HG02798 (cell line): ENCODE data around the gene PTPRK.
"Not testable (repeated sequence)": the region's sequence is repeated elsewhere in the genome, so short reads cannot be mapped to it uniquely, and the experiment has no call there.

Experiments used
- ATAC-seq: cut with Tn5 transposase; IDR thresholded peaks from one replicate; pipeline ENCODE4 v1.9.1; 2021; ENCODE audit warnings: mild to moderate bottlenecking; ENCODE audit not compliant: unreplicated experiment, poor library complexity

PTPRK gene

DNA sequence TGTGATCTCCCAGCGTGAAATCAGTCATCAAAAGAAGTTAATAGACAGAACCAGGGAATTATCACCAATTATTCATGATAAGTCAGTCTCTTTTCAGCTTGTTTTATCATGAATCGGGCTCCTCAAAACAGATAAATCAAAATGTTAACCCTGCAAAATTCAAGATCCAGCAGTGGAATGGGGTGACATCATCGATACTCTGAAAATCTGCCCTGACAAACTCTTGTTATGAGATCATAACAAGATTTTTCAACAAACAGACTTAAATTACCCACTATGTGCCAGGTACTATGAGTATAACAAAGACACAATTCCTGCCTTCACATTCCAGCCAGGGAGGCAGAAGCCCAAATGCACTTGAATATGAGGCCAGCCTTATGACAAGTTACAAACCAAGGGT lies 64.4 kb downstream of the PTPRK start:
- ATAC-seq = no peak

DNA sequence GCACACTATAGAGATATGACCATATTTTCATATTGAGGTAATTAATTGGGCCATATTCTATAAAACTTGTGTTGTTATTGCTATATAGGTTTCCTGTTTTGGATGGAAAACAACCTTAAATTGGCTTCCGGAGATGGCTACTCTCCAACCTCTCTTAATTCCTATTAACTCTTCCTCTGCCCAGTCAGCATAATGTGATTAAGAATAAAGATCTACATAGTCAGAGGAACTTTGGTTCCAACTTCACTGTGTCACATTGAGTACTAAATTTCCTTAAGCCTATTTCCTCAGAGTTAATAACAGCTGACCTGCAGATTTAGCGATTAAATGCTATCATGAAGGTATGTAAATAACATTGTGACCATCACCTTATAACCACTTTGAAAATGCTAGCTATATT lies 67.7 kb downstream of the PTPRK start:
- ATAC-seq = no peak

DNA sequence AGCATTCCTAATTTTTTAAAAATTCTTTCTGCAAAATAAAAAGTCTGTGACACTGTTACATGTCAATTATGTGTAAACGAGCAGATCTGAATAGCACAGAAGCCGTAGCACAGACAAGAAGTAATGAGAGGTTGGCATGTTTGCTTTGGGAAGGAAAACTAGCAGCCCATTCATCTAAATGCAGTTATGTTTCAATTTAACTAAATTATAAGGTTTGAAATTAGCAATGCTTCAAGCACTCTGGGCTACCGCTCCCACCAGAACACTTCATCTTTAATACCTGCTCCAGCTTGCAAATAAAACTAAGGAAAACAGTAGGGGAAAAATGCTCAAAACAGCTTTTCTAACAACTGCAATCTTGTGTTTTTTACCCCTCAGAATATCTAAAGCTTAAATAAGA lies 73.9 kb downstream of the PTPRK start:
- ATAC-seq = no peak

DNA sequence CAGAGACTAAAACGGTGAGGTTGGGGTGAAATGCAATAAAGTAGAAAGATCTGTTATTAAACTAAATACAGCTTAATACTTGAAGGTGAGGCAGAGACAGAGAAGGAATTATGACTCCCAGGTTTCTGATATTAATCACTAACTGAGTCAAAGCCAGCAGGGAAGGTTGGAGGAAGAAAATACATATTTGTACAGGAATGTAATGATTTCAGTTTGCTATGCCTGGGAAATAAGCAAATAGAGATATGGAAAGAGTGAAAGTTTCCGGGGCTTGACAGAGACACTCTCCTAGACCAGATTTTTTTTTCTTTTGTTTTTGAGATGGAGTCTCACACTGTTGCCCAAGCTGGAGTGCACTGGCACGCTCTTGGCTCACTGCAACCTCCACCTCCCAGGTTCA lies 76.8 kb downstream of the PTPRK start:
- no peak for ATAC-seq

DNA sequence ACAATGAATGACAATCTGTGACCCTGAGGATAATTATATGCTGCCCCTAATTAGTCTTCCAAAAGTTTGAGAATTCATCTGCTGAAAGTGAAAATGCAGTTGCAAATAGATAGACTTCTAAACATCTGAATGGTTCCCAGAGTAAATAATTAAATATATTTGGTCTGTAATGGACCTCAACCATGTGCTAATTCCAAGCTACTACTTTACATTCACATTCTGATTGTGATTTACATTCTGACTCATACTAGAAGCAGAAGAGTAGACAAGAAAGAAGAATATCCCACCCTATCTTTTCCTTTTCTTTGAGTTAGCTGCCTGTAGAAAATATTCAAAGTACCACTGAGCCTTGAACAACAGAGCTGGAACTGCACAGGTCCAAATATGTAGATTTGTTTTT lies 80.8 kb downstream of the PTPRK start:
- no peak for ATAC-seq

DNA sequence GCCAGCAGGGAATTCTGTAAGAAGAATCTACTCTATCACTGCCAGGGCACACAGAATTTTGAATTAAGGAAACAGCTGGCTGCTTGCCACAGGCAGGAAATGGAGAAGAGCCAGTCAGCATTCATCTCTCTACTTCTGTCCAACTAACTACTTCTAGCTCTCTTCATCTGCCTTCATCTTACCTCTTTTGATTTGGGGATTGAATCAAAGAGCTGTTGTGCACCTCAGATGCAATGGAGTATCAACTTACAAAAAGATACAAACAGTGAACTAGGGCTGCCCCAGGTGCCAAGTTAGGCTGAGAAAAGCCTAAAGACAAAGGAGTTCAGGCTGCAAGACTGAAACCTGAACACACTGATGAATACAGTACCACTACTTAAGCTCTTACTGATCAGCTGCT lies 82.0 kb downstream of the PTPRK start:
- ATAC-seq = no peak

DNA sequence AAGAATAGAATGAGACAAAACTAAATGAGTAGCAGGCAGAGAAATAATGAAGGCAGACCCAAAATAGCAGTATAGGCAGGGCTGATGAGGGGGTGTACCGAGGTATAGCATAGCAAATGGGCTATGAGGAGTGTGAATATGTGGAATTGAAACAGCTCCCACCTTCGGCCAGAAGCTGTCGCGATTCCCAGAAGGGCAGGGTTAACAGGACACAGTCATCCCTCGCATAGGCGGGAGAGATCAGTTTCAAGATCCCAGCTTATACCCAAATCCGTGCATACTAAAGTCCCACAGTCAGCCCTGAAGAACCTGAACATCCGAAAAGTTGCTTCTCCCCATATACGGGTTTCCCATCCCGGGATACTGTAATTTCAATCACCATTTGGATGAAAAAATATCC lies 82.7 kb downstream of the PTPRK start:
- ATAC-seq = no peak

DNA sequence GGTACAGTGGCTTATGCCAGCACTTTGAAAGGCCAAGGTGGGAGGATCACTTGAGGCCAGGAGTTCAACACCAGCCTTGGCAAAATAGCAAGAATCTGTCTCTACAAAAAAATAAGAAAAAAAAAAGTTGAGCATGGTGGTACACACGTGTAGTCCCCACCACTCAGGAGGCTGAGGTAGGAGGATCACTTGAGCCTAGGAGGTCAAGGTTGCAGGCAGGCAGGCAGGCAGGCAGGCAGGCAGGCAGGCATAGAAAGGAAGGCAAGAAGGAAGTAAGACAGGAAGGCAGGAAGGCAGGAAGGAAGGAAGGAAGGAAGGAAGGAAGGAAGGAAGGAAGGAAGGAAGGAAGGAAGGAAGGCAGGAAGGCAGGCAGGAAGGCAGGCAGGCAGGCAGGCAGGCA lies 85.6 kb downstream of the PTPRK start:
- ATAC-seq = not testable (repeated sequence)

DNA sequence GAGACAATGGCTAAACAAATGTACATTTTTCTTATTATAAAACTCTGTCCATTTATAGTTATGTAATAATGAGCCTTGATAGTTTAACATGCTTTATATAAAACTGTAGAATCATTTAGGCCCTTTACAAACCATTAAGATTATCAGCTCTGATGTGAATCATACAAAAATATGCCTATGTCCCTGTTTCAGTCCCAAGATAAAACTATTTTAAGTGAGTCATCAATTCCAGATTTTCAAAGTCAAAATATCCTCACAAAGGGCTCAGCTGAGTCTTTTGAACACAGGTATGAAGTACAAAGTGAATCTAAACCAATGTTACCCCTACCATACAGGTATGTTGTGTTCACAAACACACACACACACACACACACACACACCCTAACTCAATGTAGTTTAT lies 88.0 kb downstream of the PTPRK start:
- no peak for ATAC-seq

DNA sequence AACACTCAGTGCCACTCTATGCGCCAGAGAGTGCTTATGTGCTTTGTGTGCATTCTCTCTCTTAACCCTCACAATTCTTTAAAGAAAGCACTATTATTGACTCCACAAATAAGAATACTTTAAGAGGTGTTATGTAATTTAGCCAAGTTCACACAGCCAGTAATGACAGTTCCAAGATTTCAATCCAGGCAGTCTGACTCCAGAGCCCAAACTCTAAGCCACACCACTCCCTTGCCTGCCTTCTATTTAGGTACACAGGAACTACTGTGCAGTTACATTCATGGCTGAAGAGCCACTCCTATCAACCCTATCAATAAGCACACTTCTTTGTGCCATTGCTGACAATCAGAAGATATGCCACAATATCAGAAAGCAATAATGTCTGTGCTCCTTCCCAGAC lies 93.3 kb downstream of the PTPRK start:
- ATAC-seq = no peak

DNA sequence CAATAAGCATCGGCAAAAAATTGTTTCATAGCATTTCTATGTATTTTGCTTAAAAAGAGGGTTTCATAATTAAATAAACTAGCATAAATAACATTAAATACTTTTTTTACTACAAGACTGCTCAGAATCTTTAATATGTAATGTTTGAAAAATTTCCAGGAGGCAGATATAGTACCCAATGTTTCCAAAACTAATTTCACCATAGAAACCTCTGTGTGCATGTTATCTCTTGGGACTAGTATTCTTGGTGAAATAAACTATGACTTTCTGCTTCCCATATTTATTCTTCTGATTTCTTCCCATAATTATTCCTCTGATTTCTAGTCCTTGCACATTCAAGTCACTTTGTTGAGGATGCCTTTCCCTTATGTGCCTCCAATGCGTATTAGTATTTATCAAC lies 94.5 kb downstream of the PTPRK start:
- no peak for ATAC-seq

DNA sequence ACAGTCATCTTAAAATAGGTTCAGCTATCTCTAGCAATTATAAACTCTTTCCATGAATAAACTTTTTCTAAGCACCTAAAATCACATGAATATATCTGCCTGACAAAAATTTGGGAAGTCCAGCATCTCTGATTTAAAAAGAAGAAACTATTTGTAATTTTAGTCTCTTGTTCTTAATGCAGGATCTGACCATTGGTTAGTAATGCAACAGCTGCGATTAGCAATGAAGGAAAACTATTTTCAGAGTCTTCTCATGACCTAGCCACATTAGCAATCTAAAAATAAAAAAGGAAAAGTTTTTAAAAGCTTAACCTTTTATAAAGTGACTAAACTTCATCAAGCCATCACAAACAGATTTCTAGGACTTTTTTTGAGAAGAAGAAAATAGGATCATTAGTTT lies 97.5 kb downstream of the PTPRK start:
- ATAC-seq = no peak

DNA sequence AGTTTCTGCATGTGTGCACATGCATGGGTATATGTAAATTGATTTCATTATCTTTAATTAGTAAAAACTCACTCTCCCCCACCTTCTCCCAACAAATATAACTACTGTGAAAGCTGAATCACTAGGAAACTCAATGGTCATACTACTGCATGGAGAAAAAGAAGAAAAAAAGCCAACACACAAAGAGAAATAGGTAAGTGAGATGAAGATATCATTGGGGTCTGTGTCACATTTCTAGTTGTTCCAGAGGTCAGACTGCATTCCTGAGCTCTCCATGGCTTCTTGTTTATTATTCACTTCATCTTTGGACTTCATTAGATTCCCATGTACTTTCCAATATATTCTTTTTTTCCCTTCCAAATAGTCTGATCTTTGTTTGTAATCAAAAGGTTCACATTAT lies 98.2 kb downstream of the PTPRK start:
- no peak for ATAC-seq

DNA sequence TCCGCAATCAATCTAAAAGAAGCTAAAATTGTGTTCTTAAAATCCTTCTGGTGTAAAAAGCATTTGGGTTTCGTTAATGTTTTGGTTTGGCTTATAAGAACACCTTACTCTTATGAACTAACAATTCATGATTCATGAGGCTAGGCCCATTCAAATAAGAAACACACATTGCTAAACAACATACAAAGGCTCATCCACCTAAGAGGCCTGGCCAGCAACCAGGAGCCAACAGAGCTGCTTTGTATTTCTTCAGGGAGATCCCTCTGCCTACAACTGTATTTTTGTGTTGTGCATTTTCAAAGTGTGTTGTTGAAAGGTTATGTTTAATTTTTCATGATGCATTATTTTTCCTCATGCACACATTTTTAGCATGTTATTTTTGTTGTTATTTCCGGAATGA lies 98.6 kb downstream of the PTPRK start:
- no peak for ATAC-seq

DNA sequence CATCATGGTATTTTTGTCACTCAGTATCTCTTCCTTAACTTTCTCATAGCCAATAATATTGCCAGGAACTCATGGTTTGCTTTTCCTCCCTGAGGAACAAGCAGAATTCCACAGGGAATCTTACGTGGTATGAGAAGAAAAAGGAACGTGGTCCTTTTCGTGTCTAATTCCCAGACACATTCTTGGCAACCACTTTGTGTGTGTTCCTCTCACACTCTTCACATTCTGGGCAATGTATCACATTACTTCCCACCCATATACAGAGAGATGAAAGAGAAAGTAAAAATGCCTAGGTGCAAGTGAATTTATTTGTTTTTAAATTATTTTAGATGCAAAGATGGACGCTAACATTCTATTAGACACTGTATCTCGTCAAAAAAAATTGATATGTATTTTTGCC lies 102.7 kb downstream of the PTPRK start:
- ATAC-seq = no peak

DNA sequence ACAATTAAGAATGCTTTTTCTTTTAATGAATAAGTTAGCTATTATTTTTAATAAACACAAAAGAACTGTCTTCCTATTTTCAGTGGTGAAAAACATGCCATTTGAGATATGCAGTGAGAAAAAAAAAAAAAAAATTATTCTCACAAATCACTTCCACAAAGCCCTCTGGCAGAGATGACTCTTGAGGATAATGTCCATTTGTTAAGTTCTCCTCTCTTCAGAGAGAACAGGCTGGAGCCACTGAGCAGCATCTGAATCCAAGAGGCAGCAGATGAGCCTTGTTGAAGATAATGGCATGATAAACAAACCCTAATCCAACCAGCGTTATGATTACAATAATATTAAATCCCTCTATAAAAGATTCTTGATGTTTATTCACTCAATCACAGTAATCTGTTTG lies 105.0 kb downstream of the PTPRK start:
- ATAC-seq = no peak

DNA sequence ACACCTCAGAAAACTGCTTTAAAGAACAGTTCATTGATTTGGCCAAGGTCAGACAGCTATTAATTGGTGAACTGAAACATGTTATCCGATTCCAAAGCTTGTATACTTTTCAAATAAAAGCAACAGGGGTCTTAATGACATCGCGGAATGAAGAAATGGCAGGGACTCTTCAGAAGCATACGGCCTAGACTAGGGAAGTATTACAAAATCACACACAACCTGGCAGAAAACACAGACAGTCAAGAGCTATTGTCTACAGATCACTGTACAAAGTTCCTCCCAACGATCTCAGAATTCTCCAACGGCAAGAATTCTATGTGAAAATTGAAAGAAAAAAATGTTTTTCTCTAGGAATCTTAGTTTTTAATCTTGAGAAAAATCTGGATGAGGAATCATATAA lies 105.5 kb downstream of the PTPRK start:
- no peak for ATAC-seq

DNA sequence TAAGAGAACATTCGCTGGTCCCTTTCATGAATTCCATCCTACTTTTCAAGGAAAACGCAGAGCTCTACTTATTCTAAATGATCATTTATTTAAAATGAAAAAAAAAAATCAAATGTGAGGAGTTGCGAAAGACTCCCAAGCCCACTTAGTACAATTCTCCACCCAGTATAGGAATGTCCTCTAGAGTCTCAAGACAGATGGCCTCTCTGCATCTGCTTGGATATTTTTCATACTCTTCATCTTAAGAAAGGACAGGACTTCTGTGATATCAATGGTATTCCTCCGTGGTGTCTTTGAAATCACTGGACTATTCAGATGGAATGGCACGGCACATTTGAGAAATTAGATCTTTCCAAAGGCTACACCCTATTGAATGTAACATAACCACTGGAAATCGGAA lies 107.1 kb downstream of the PTPRK start:
- ATAC-seq = no peak

DNA sequence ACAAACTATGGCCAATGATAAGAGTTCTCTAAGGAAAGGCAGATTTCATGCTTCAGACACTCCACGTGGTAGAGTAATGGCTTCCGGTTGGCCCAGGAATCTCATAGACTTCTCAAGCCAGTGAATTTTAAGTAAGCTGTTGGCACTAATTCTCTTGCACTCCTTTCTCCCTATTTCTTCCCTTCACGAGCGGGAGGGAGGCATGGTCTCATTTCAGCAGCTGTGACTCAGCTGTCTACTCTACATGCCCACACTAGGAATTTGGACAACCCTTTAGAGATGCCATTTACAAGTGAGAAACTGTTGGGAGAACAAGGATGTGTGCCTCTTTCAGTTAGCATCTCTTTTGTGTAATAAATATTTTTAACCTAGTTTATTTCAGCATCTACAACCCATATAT lies 107.7 kb downstream of the PTPRK start:
- ATAC-seq = no peak

DNA sequence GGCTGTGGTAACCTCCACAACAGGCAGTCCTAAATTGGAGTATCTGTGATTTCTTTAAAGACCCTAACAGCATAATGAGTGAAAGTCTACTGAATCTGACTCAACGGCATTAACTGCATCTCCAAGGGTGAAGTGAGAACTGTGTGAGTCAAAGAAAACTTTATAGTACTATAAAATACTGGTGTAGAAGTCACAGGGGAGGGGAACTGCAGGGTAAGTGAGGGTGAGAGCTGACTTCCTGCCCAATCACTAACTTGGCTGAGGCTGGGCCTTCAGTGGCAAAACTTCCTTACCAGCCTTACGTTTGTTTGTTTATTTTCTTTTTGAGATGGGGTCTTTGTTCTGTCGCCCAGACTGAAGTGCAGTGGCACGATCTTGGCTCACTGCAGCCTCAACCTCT lies 109.8 kb downstream of the PTPRK start:
- no peak for ATAC-seq

DNA sequence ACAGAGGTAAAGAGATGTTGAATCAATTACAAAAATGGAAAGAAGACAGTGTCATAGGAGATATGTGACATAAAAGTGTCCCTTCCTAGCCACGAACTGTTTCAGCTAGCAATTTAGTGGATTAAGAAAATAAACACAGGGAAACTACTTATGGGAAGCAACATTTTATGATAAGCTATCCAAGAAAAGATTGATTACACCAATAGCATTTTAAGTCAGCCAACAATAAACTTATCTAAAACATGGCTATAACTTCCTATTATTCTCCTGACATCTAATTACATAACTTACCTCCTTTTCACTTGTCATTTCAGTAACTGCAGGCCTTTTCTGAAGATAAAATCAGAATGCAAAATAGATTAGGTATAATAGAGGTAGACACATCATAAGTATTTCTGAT lies 111.4 kb downstream of the PTPRK start:
- no peak for ATAC-seq

DNA sequence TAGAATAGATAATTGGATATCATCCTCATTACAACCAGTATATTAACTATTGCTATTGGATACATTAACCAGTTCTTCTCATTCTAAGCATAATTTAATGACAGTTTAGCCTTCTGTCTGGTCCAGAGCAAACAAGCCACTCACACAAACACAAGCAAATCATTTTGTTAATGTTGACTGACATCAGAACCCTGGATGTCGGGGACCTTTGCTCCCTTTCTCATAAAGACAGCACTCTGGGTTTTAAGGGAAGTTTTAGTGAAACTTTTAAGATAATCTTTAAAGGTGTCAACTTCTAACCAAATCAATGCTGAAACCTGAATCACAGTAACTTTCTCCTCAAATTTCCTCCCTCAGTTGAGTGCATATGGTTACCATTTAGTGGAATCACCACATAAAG lies 113.9 kb downstream of the PTPRK start:
- ATAC-seq = no peak

DNA sequence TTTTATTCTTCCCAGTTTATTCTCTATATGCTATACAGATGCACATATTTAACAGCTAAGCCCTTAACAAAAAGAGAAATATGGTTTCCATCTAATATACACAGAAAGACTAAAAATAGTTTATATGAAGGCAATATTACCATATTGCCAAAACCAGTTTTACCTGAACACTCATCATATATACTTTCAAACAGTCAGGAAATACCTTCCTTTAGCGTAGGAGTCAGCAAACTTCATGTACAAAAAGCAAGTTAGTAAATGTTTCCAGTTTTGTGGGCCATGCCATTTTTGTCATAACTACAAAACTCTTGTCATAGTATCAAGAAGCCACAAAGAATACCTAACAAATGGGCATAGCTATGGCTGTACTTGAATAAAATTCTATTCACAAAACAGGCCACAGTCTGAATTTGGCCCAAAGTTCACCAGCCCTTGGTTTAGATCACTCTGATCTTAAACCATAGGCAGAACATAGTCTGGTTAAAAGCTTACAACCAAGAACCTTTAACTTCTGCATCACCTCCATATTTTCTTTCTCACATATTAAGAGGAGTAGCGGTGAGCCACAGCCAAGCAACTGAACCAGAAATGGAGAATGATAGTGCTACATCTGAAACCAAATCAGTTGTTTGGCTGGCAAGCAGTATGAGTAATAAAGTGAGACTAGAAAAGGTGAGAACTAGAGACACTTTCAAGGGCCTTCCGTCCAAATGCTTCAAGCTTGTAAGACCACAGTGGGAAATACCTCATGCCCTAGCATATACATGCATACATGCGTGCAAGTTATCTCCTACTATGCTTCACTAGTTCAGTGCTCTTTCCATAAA lies 116.6 kb downstream of the PTPRK start:
- peak; percentile 71 for ATAC-seq
